Upper lobe of right lung (tissue), 1 donor: ENCODE data around the gene FRYL. TPM values are rescaled to one million over a fixed set of nuclear protein-coding genes. Genes with fewer than 3 reads are reported as not detected.

Source experiments
- ATAC-seq: fragments of 200-7000 bp; cut with Tn5 transposase; one replicate; pipeline ENCODE4 v1.9.1; 2020; ENCODE audit warnings: mild to moderate bottlenecking, moderate library complexity
- DNase-seq: peaks from one replicate; pipeline ENCODE4 v3.0.0-alpha.2; 2020
- H3K27ac ChIP-seq: fragments of 200-600 bp; one replicate; pipeline ENCODE4 v1.8.0; 2022
- H3K27me3 ChIP-seq: fragments of 200-600 bp; one replicate; pipeline ENCODE4 v1.8.0; 2022; ENCODE audit warnings: mild to moderate bottlenecking
- H3K36me3 ChIP-seq: fragments of 200-600 bp; one replicate; pipeline ENCODE4 v1.8.0; 2022
- H3K4me1 ChIP-seq: fragments of 200-600 bp; one replicate; pipeline ENCODE4 v1.8.0; 2022
- H3K4me3 ChIP-seq: fragments of 200-600 bp; one replicate; pipeline ENCODE4 v1.8.0; 2022; ENCODE audit warnings: mild to moderate bottlenecking
- H3K9me3 ChIP-seq: fragments of 200-600 bp; one replicate; pipeline ENCODE4 v1.8.0; 2022
- CTCF ChIP-seq: fragments of 200-600 bp; IDR thresholded peaks from one replicate; pipeline ENCODE4 v1.8.0; 2022; ENCODE audit warnings: antibody characterized with exemption
- intact Hi-C: fragments of 100-400 bp; cut with DNase I; formaldehyde crosslinking; loops from one replicate; pipeline ENCODE4 v1.11.0; 2022
- total RNA-seq: library from RNA; stranded (reverse); fragmentation: NEBNext Ultra II Directional; extraction: Animal tissue kit (Norgen Biotek cat#: 25700); gene quantifications from one replicate; pipeline ENCODE4 v1.2.1, GENCODE V29; 2021
- donor health status: DM: no; HTN: yes; CAD: no; lungs with severe emphysema.

Gene FRYL
- total RNA-seq, 1 donor from 2014 or later: 71.9 TPM

DNA sequence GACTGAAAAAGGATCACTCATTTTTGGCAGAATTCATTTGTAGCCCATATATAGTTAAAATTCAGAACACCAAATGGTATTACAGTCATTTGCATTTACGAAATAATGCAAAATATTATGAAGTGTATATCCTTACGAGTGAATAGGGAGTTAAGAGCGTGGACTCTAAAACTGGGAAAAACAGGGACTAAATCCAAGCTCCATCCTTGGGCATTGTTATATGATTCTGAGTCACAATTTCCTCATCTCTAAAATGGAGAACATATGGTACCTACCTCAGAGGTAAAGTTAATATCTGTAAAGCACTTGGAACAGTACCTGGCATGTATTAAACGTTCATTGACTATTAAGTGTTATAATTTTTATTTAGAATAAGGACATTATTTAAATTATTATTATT is 183.7 kb downstream of the FRYL start:
- no peak overlapping the region for H3K4me3 ChIP-seq
- no peaks in the 10 kb centered on the region for H3K27me3 ChIP-seq
- H3K27ac ChIP-seq: no peak overlapping the region
- intact Hi-C loops: no loop called here
- H3K36me3 ChIP-seq: peaks cover 32% of the 10 kb centered on the region
- DNase-seq (no peak), ATAC-seq (no peak)
- no peaks in the 10 kb centered on the region for H3K9me3 ChIP-seq
- TF ChIP-seq CTCF: no peak
- no peaks in the 10 kb centered on the region for H3K4me1 ChIP-seq

DNA sequence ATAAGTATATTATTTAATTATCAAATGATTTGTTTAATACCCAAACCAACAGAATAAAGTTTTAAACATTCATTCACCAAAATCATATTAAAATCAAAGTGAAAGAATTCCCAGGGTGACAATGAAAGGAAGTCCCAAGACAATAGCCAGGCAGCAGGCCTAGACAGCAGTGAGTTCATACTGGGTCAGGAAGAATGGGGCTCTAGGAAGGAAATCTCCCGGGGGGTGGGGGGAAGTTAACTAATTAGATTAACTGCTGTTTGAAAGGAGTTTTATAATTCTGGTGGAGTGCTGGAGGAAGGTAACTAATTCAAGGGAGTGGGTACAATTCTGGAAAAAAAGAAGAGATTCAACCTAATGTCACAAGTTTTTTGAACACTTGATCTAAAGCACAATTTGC is 185.9 kb downstream of the FRYL start:
- no peak overlapping the region for H3K4me3 ChIP-seq
- H3K27ac ChIP-seq: no peak overlapping the region
- DNase-seq (no peak), ATAC-seq (no peak)
- TF ChIP-seq CTCF: no peak
- H3K9me3 ChIP-seq: no peaks in the 10 kb centered on the region
- intact Hi-C loops: no loop called here
- no peaks in the 10 kb centered on the region for H3K27me3 ChIP-seq
- no peaks in the 10 kb centered on the region for H3K4me1 ChIP-seq
- H3K36me3 ChIP-seq: peaks cover 51% of the 10 kb centered on the region

- Histone ChIP-seq H3K9me3 (no peaks in the 10 kb centered on the region), H3K4me1 (peaks cover 3% of the 10 kb centered on the region), H3K4me3 (no peak overlapping the region), H3K36me3 (peaks cover 64% of the 10 kb centered on the region), H3K27ac (no peak overlapping the region), H3K27me3 (no peaks in the 10 kb centered on the region)
- TF ChIP-seq CTCF: no peak
- no peak for DNase-seq
- ATAC-seq: no peak
- intact Hi-C loops: no loop called here
These were observed 188.7 kb downstream of the FRYL start for GRCh38 chr4:48591372-48591771.

- Histone ChIP-seq H3K36me3 (peaks cover 66% of the 10 kb centered on the region), H3K27me3 (no peaks in the 10 kb centered on the region), H3K4me3 (no peak overlapping the region), H3K27ac (no peak overlapping the region), H3K9me3 (no peaks in the 10 kb centered on the region), H3K4me1 (peaks cover 3% of the 10 kb centered on the region)
- no peak for ATAC-seq
- no peak for DNase-seq
- TF ChIP-seq CTCF: no peak
- intact Hi-C loops: no loop called here
These were observed 189.2 kb downstream of the FRYL start for GRCh38 chr4:48590884-48591283.

GRCh38 chr4:48589098-48589445 is 191.0 kb downstream of the FRYL start:
- Histone ChIP-seq H3K4me3 (no peak overlapping the region), H3K9me3 (no peaks in the 10 kb centered on the region), H3K27ac (no peak overlapping the region), H3K27me3 (no peaks in the 10 kb centered on the region), H3K4me1 (peaks cover 3% of the 10 kb centered on the region), H3K36me3 (peaks cover 66% of the 10 kb centered on the region)
- ATAC-seq (no peak), DNase-seq (no peak)
- intact Hi-C loops: no loop called here
- no peak for TF ChIP-seq CTCF
